Measurements from ENCODE around the gene BAZ1A. TPM values are rescaled to one million over a fixed set of nuclear protein-coding genes. Genes with fewer than 3 reads are reported as not detected.

The BAZ1A gene
- total and polyA plus RNA-seq, 9 of the 15 experiments (the other 6 are each of a cell fraction or from before 2014, with no cell fraction given): 22.0 to 71.2 (median 39.1) TPM

GRCh38 chr14:34911209-34912150, 36.3 kb upstream of the BAZ1A start:
- BruUV-seq (replicated peaks): no TSS peak
- TF ChIP-seq CEBPB (tag; IDR thresholded peaks at IDR 0.05) (peak; percentile 66), NFIC (IDR thresholded peaks at IDR 0.05) (peak; percentile 19; the same call in 1 of the 2 replicates), CEBPG (CRISPR knock-in tag; IDR thresholded peaks at IDR 0.05) (no peak), CEBPG (tag; conservative IDR thresholded peaks at IDR 0.05 in 1 of 2, IDR thresholded peaks at IDR 0.05 in 1 of 2) (peak in 1 of 2 experiments; percentile 56; a peak in 2 of 4 replicates), TAF7 (tag; IDR thresholded peaks at IDR 0.05) (no peak)
- H3K4me3 ChIP-seq: no peak overlapping the region
- H2AFZ ChIP-seq (ENCODE audit: low read depth, low read length): no peak overlapping the region
- no peaks in the 10 kb centered on the region for H3K36me3 ChIP-seq (ENCODE audit: control insufficient read depth, insufficient read depth, low read length)
- no peaks in the 10 kb centered on the region for H3K79me2 ChIP-seq (ENCODE audit: control insufficient read depth, insufficient read depth, low read length)
- no peaks in the 10 kb centered on the region for H3K9me1 ChIP-seq (ENCODE audit: control insufficient read depth, insufficient read depth, low read length)
- no peak for DNase-seq (ENCODE audit: extremely low read depth in 1 of 4, low spot score in 3 of 4)
- no peaks in the 10 kb centered on the region for H3K9me3 ChIP-seq (replicated peaks; ENCODE audit: control insufficient read depth, insufficient read depth, low read depth, low read length)
- H4K20me1 ChIP-seq (replicated peaks; ENCODE audit: control insufficient read depth, insufficient read depth, low read length): no peaks in the 10 kb centered on the region
- ATAC-seq: no peak
- no peak for FAIRE-seq
- no peak overlapping the region for H3K9ac ChIP-seq (ENCODE audit: insufficient read depth in 1 of 2, low read depth in 2 of 2, low read length in 2 of 2)
- in situ Hi-C loops (cut with MboI): no loop called here
- no peak overlapping the region for H3K27ac ChIP-seq (ENCODE audit: extremely low read depth, low read depth, low read length)
- H3K4me1 ChIP-seq (replicated peaks in 1 of 2; ENCODE audit: control insufficient read depth in 2 of 2, insufficient read depth in 2 of 2, low read length in 2 of 2): peaks cover 0 to 8% of the 10 kb centered on the region in 2 experiments; a peak in 3 of 5 replicates
- ChIA-PET CTCF (ENCODE audit: low intra/inter-chr PET ratio) (no interaction called here), POLR2A (no interaction called here)
- no peak overlapping the region for H3K4me2 ChIP-seq (ENCODE audit: insufficient read depth, low read length)
- H3K27me3 ChIP-seq (ENCODE audit: control insufficient read depth in 2 of 2, insufficient read depth in 2 of 2, low read length in 2 of 2): no peaks in the 10 kb centered on the region
- WGBS (ENCODE audit: insufficient coverage, low coverage, missing lambda C conversion rate): 51% methylated on average over 6 of the region's 6 CpGs
- intact Hi-C loops (cut with micrococcal nuclease): no loop called here
